Natural killer cell (primary cell): Measurements from ENCODE around the gene CNOT1. TPM values are rescaled to one million over a fixed set of nuclear protein-coding genes. Genes with fewer than 3 reads are reported as not detected.

Experiments
- ATAC-seq, 3 donors: fragments of 150-1000 bp in 2 of 3; fragments of 200-7000 bp in 1 of 3; cut with Tn5 transposase; 1 replicate in 1 of 3; 2 replicates in 2 of 3; pipeline ENCODE4 v1.10.0; 2021; ENCODE audit warnings: mild to moderate bottlenecking in 2 of 3, moderate library complexity in 2 of 3
- DNase-seq, 2 donors: peaks; one replicate each; pipeline versions ENCODE4 v3.0.0 to v3.0.0-alpha.2; 2013 to 2021; ENCODE audit warnings: mixed read lengths in 1 of 2
- H3K27ac ChIP-seq: one replicate; pipeline ENCODE4 v1.5.1; 2013; ENCODE audit warnings: mild to moderate bottlenecking, low read length
- H3K27me3 ChIP-seq: one replicate; pipeline ENCODE4 v1.6.1; 2013; ENCODE audit warnings: low read length; ENCODE audit not compliant: control insufficient read depth, insufficient read depth
- H3K36me3 ChIP-seq: one replicate; pipeline ENCODE4 v1.6.1; 2013; ENCODE audit warnings: low read length; ENCODE audit not compliant: control insufficient read depth, insufficient read depth
- H3K4me1 ChIP-seq: one replicate; pipeline ENCODE4 v1.6.1; 2013; ENCODE audit warnings: low read length; ENCODE audit not compliant: control insufficient read depth, insufficient read depth
- H3K4me3 ChIP-seq: one replicate; pipeline ENCODE4 v1.5.1; 2013; ENCODE audit warnings: low read length
- H3K9me3 ChIP-seq: one replicate; pipeline ENCODE4 v1.6.1; 2013; ENCODE audit warnings: low read length; ENCODE audit not compliant: control insufficient read depth, insufficient read depth
- H3K27ac Mint-ChIP-seq, 2 donors: one replicate each; pipeline ENCODE4 v1.8.0; 2022; ENCODE audit warnings: mild to moderate bottlenecking in 2 of 2, mixed read lengths in 2 of 2, moderate library complexity in 1 of 2
- H3K27me3 Mint-ChIP-seq, 2 donors: one replicate each; pipeline ENCODE4 v1.8.0; 2022; ENCODE audit warnings: low read depth in 2 of 2, mixed read lengths in 2 of 2
- H3K36me3 Mint-ChIP-seq: one replicate; pipeline ENCODE4 v1.8.0; 2022; ENCODE audit warnings: mixed read lengths
- H3K4me1 Mint-ChIP-seq, 2 donors: one replicate each; pipeline ENCODE4 v1.8.0; 2022; ENCODE audit warnings: mixed read lengths in 2 of 2
- H3K4me3 Mint-ChIP-seq: one replicate; pipeline ENCODE4 v1.8.0; 2022; ENCODE audit warnings: mild to moderate bottlenecking, moderate library complexity, mixed read lengths
- H3K9me3 Mint-ChIP-seq, 2 donors: one replicate each; pipeline ENCODE4 v1.8.0; 2022; ENCODE audit warnings: mixed read lengths in 2 of 2
- CTCF ChIP-seq: fragments of 200-600 bp; IDR thresholded peaks from one replicate; pipeline ENCODE4 v1.8.0; 2022; ENCODE audit warnings: antibody characterized with exemption
- WGBS: methylation state at CpG from one replicate; pipeline ENCODE4 v1.1.7; 2013; ENCODE audit warnings: missing lambda C conversion rate; ENCODE audit not compliant: insufficient coverage; 5-methylcytosine and 5-hydroxymethylcytosine counted together
- intact Hi-C: fragments of 100-400 bp; cut with micrococcal nuclease; formaldehyde crosslinking; loops from one replicate; pipeline ENCODE4 v1.14.2; 2022
- total RNA-seq, 4 donors: library from RNA; stranded (reverse); fragments of 120-200 nt in 1 of 4; gene quantifications; one replicate each; pipeline versions ENCODE4 v1.2.3 to v1.2.4, GENCODE V29; 2013 to 2022

CNOT1 gene
- total RNA-seq, 3 donors from 2014 or later (not counting 1 experiment from before 2014, with no cell fraction given), result 242 to 275 (median 249) TPM

DNA sequence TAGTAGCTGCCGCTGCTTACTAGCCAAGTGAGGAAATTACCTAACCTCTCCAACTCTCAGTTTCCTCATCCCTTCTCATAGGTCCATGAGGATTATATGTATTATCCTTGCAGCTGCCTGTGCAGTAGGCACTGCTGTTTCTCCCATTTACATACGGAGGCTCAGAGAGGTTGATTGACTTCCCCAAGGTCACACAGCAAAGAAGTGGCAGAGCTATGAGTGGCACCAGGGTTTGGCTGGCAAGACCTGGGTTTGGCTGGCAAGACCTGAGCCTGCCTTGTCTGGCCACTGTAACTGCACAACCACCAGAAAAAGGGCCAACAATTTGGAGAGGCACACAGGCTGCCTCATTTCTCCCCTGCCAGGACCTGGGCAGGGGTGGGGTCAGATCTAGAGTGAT is 132.2 kb downstream of the CNOT1 start:
- intact Hi-C loops, result no loop called here
- peaks cover 0 to 7% of the 10 kb centered on the region in 2 donors for H3K4me1 Mint-ChIP-seq
- ATAC-seq, result no peak
- no peak overlapping the region for H3K27ac Mint-ChIP-seq
- H3K36me3 Mint-ChIP-seq, result no peaks in the 10 kb centered on the region
- Histone ChIP-seq H3K27ac (no peak overlapping the region), H3K27me3 (peaks cover 6% of the 10 kb centered on the region), H3K36me3 (no peaks in the 10 kb centered on the region), H3K4me3 (no peak overlapping the region), H3K4me1 (peaks cover 25% of the 10 kb centered on the region), H3K9me3 (no peaks in the 10 kb centered on the region)
- H3K9me3 Mint-ChIP-seq, result no peaks in the 10 kb centered on the region
- WGBS, result 89% methylated on average over 2 of the region's 2 CpGs
- TF ChIP-seq CTCF, result no peak
- no peak overlapping the region for H3K4me3 Mint-ChIP-seq
- no peak for DNase-seq
- H3K27me3 Mint-ChIP-seq, result peaks cover 6 to 24% of the 10 kb centered on the region in 2 donors

DNA sequence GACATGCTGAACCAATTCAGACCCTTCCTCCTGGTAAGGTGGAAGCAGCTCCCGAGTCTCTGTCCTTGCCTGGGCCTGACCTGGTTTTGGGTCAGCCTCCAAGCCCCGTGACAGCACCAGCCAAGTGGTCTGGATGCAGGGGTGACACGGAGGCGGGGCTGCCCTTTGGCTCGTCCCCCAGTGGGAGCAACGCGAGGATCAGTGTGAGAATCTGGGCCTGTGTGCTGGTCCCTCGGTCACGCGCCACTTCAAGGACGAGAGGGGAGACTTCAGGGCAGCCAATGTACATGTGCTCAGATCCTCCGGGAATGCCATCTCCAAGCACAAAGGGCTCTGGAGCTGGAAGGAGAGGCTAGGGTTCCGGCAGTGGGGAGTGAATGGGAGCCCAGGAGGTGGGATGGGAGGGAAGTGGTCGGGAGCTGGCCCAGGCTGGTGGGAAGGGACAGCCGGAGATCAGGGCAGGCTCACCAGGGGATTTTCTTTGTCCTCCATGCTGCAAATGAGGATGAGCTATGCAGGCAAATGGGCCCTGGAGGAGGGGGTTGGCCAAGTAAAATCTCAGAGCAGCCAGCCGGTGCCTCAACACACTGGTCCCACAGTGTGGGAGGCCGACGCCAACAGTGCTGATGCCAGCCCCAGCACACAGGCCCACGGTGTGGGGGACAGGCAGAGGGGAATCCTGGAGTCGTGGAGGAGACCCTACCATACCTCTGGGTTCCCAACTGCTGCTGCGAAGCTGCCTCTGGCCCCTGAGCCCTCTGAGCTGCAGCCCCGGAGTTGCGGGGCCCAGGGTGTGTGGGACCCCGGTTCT is 133.9 kb downstream of the CNOT1 start:
- no peaks in the 10 kb centered on the region for H3K9me3 ChIP-seq
- intact Hi-C loops, result no loop called here
- no peaks in the 10 kb centered on the region for H3K36me3 ChIP-seq
- no peaks in the 10 kb centered on the region for H3K9me3 Mint-ChIP-seq
- no peak for TF ChIP-seq CTCF
- no peak for DNase-seq
- H3K27ac ChIP-seq, result no peak overlapping the region
- H3K4me3 Mint-ChIP-seq, result no peak overlapping the region
- H3K4me1 Mint-ChIP-seq, result no peaks in the 10 kb centered on the region
- peak overlapping the region in 1 of 2 donors; percentile 65 for H3K27ac Mint-ChIP-seq
- WGBS, result 77% methylated on average over 24 of the region's 24 CpGs
- H3K27me3 ChIP-seq, result no peaks in the 10 kb centered on the region
- no peak for ATAC-seq
- H3K4me1 ChIP-seq, result peaks cover 12% of the 10 kb centered on the region
- no peaks in the 10 kb centered on the region for H3K36me3 Mint-ChIP-seq
- H3K27me3 Mint-ChIP-seq, result peaks cover 0 to 15% of the 10 kb centered on the region in 2 donors
- H3K4me3 ChIP-seq, result no peak overlapping the region

DNA sequence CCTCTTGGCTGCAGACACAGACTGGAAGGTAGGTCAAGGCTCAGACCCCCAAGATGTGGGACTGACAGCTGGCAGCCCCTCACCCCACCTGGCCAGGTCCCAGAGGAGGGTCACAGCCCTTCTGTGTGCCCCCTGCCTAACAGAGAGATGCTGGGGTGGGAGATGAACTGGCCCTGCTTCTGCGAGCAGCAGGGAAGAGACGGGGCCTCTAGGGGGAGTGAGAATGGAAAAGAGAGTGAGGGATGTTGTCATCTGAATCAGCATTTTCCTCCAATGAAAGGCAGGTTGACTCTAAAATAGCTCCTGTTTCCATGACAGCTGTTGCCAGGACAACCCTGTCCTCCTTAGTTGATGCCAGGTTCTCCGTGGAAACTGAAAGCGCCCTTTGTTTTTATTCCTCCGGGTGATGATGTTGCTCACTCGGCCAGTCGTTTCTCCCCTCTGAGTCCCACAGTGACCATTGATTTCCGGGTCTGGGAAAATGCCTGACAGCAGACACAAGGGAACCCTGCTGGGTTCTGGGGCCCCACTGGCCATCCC is 134.6 kb downstream of the CNOT1 start:
- peak overlapping the region in 1 of 2 donors; percentile 65 for H3K27ac Mint-ChIP-seq
- no peaks in the 10 kb centered on the region for H3K4me1 Mint-ChIP-seq
- ATAC-seq (peak in 2 of 3 donors; percentile 66 to 73), DNase-seq (peak in 1 of 2 donors; percentile 75)
- Histone ChIP-seq H3K27ac (no peak overlapping the region), H3K4me1 (peaks cover 6% of the 10 kb centered on the region), H3K27me3 (no peaks in the 10 kb centered on the region), H3K9me3 (no peaks in the 10 kb centered on the region), H3K4me3 (no peak overlapping the region), H3K36me3 (no peaks in the 10 kb centered on the region)
- no peaks in the 10 kb centered on the region for H3K36me3 Mint-ChIP-seq
- WGBS, result 4% methylated on average over 8 of the region's 8 CpGs
- TF ChIP-seq CTCF, result no peak
- intact Hi-C loops, result no loop called here
- peaks cover 0 to 13% of the 10 kb centered on the region in 2 donors for H3K27me3 Mint-ChIP-seq
- H3K9me3 Mint-ChIP-seq, result no peaks in the 10 kb centered on the region
- H3K4me3 Mint-ChIP-seq, result no peak overlapping the region
